HEK293T (cell line): Measurements from ENCODE around the gene USP15.

Experiments
- CTCF ChIA-PET: fragments of 350-600 bp; formaldehyde crosslinking; extraction: SDS; loops from one replicate; lab custom pipeline; 2021; ENCODE audit warnings: antibody characterized with exemption, inconsistent platforms; lab: Yijun Ruan, JAX
- POLR2A ChIA-PET: fragments of 350-600 bp; formaldehyde crosslinking; extraction: SDS; loops from one replicate; lab custom pipeline; 2020; ENCODE audit warnings: antibody characterized with exemption, inconsistent platforms; lab: Yijun Ruan, JAX
- DNase-seq: peaks from one replicate; pipeline ENCODE4 v3.0.0; 2012; ENCODE audit warnings: mixed read lengths; ENCODE audit errors: extremely low spot score
- ARNT ChIP-seq: fragments of 450-650 bp; IDR thresholded peaks from 2 replicates; pipeline ENCODE4 v1.6.1; 2017; ENCODE audit warnings: mild to moderate bottlenecking
- BHLHE40 ChIP-seq: fragments of 450-650 bp; IDR thresholded peaks from 2 replicates; pipeline ENCODE4 v1.6.1; 2016; ENCODE audit warnings: mild to moderate bottlenecking, moderate library complexity, borderline replicate concordance
- CTBP1 ChIP-seq: fragments of 450-650 bp; IDR thresholded peaks from 2 replicates; pipeline ENCODE4 v1.6.1; 2016; ENCODE audit warnings: borderline replicate concordance
- ELF4 ChIP-seq: fragments of 450-650 bp; IDR thresholded peaks from 2 replicates; pipeline ENCODE4 v1.6.1; 2017; ENCODE audit warnings: antibody characterized with exemption
- FOXA1 ChIP-seq: fragments of 450-650 bp; IDR thresholded peaks from 2 replicates; pipeline ENCODE4 v1.6.1; 2016; ENCODE audit warnings: mild to moderate bottlenecking
- FOXK2 ChIP-seq: fragments of 450-650 bp; IDR thresholded peaks from 2 replicates; pipeline ENCODE4 v1.6.1; 2016; ENCODE audit warnings: mild to moderate bottlenecking
- FOXM1 ChIP-seq: fragments of 450-650 bp; IDR thresholded peaks from 2 replicates; pipeline ENCODE4 v1.6.1; 2017; ENCODE audit warnings: mild to moderate bottlenecking, borderline replicate concordance
- HDGF ChIP-seq: fragments of 450-650 bp; IDR thresholded peaks from 2 replicates; pipeline ENCODE4 v1.6.1; 2017; ENCODE audit warnings: antibody characterized with exemption, borderline replicate concordance
- L3MBTL2 ChIP-seq: fragments of 450-650 bp; conservative IDR thresholded peaks from 2 replicates; pipeline ENCODE4 v1.6.1; 2016; ENCODE audit warnings: mild to moderate bottlenecking
- LEF1 ChIP-seq: fragments of 450-650 bp; IDR thresholded peaks from 2 replicates; pipeline ENCODE4 v1.6.1; 2017; ENCODE audit warnings: mild to moderate bottlenecking, borderline replicate concordance
- NFRKB ChIP-seq: fragments of 450-650 bp; IDR thresholded peaks from 2 replicates; pipeline ENCODE4 v1.6.1; 2016; ENCODE audit warnings: mild to moderate bottlenecking, moderate library complexity
- PKNOX1 ChIP-seq: fragments of 450-650 bp; IDR thresholded peaks from 2 replicates; pipeline ENCODE4 v1.6.1; 2016
- SP1 ChIP-seq: fragments of 450-650 bp; IDR thresholded peaks from 2 replicates; pipeline ENCODE4 v1.6.1; 2017
- SUZ12 ChIP-seq: fragments of 450-650 bp; IDR thresholded peaks from 2 replicates; pipeline ENCODE4 v1.6.1; 2016; ENCODE audit warnings: mild to moderate bottlenecking
- TARDBP ChIP-seq: fragments of 450-650 bp; IDR thresholded peaks from 2 replicates; pipeline ENCODE4 v1.6.1; 2016
- ZNF384 ChIP-seq: fragments of 450-650 bp; IDR thresholded peaks from 2 replicates; pipeline ENCODE4 v1.6.1; 2016

The USP15 gene

GRCh38 chr12:62296001-62296400 lies 35.8 kb downstream of the USP15 start:
- DNase-seq, result no peak
- CTCF ChIA-PET, result no interaction called here
- TF ChIP-seq FOXK2 (no peak), ARNT (no peak), FOXM1 (no peak), ELF4 (no peak), FOXA1 (no peak), HDGF (no peak), LEF1 (no peak), ZNF384 (no peak), PKNOX1 (no peak), TARDBP (no peak), NFRKB (no peak)

GRCh38 chr12:62297321-62297720 lies 37.1 kb downstream of the USP15 start:
- ChIA-PET POLR2A (no interaction called here), CTCF (no interaction called here)
- no peak for DNase-seq
- no peak for TF ChIP-seq L3MBTL2
- TF ChIP-seq CTBP1, result no peak
- no peak for TF ChIP-seq SUZ12
- no peak for TF ChIP-seq ELF4
- TF ChIP-seq ARNT, result no peak
- TF ChIP-seq TARDBP, result no peak
- TF ChIP-seq SP1, result no peak
- no peak for TF ChIP-seq FOXK2
- TF ChIP-seq NFRKB, result no peak
- TF ChIP-seq BHLHE40, result no peak
- TF ChIP-seq FOXM1, result no peak
- no peak for TF ChIP-seq FOXA1
- no peak for TF ChIP-seq PKNOX1
- no peak for TF ChIP-seq LEF1
- TF ChIP-seq ZNF384, result no peak

More at GRCh38 chr12:62296001-62296400, 35.8 kb downstream of the USP15 start:
- POLR2A ChIA-PET, result no interaction called here

GRCh38 chr12:62299617-62300016 lies 39.4 kb downstream of the USP15 start:
- no peak for DNase-seq
- TF ChIP-seq ZNF384, result no peak
- TF ChIP-seq ELF4, result no peak
- TF ChIP-seq FOXA1, result no peak
- no peak for TF ChIP-seq PKNOX1
- TF ChIP-seq L3MBTL2, result no peak
- TF ChIP-seq FOXM1, result no peak
- ChIA-PET CTCF (no interaction called here), POLR2A (no interaction called here)

- no peak for DNase-seq
- ChIA-PET POLR2A (no interaction called here), CTCF (no interaction called here)
- TF ChIP-seq SUZ12 (no peak), ZNF384 (no peak), FOXM1 (no peak), ELF4 (no peak), BHLHE40 (no peak), FOXK2 (no peak), L3MBTL2 (no peak), SP1 (no peak), NFRKB (no peak), LEF1 (no peak), PKNOX1 (no peak), FOXA1 (no peak), HDGF (no peak), TARDBP (no peak)
Measured at GRCh38 chr12:62301080-62301798, 41.0 kb downstream of the USP15 start.

GRCh38 chr12:62301799-62302133 lies 41.6 kb downstream of the USP15 start:
- POLR2A ChIA-PET, result no interaction called here
- TF ChIP-seq TARDBP (no peak), ELF4 (no peak), LEF1 (no peak), BHLHE40 (no peak), FOXK2 (no peak), SUZ12 (no peak), PKNOX1 (no peak), FOXM1 (no peak), ZNF384 (no peak), CTBP1 (no peak), NFRKB (no peak), HDGF (no peak), SP1 (no peak), ARNT (no peak), FOXA1 (no peak)
- DNase-seq, result no peak
- CTCF ChIA-PET, result no interaction called here
